ENCODE measurements around the gene SBF1.

SBF1 gene

DNA sequence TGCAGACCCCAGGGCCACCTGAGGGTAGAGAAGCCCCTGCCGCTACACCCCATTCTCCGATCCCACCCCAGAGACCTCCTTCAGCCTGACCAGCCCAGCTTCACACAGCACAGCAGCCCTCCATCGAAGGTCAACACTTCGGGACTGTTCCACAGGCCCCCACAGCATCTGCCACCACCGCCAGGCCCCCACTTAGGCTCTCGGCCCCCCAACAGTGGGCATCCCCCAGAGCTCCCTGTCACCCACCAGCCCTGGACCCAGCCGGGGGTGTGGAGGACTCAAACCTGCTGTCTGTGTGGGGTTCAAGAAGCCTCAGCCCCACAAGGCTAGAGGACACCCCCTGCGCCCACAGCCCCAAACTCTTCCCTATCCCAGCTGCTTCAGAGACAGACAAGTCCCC lies 6.2 kb downstream of the SBF1 start:
- DNase-seq (ENCODE audit: low spot score): no peak

DNA sequence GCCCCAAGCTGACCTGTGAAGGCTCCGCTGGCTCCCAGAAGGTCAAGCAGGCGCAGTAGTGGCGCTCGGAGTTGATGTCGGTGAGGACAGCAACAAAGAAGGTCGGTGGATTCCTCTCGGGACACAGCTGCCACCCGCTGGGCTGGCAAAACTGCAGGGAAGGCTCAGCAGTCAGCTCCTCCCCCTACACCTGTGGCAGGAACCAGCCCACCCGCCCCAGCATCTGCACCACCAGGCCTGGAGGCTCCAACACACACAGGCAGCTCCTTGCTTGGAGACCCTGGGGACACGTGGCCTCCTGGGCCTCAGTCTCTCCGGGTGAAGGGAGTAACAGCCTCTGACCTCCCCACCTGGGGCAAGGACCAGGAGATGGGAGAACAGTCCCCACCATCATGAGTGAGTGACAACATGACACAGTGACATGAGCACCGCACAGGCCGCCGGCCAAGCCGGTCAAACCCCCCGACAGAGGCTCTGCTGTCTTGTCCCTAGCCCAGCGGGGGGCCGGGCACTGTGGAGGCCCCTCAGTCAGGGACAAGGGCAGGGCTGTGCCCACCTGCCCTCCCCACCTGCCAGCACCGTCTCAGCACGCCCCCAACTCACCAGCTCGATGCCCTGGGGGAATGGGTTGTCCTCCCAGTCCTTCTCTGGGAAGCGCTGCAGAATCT lies 6.9 kb downstream of the SBF1 start:
- no peak for DNase-seq (ENCODE audit: low spot score)

DNA sequence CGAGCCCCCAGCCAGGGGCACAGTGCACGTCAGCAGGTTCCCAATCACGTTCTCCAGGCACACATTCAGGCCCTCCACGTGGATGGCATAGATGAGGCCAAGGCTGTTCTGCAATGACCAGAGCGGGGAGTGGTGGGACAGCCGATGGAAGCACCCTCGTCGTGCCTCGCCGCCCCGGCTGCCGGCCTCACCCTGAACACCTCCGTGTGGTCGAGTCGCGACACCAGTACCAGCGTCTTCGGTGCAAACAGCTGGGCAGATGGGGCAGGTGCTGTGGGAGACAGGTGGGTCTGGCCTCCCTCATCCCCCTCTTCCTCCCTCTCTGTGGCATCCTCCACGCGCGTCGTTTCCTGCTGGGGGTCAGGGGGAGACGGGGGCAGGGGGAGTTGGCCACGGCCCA lies 7.5 kb downstream of the SBF1 start:
- no peak for DNase-seq (ENCODE audit: low spot score)

DNA sequence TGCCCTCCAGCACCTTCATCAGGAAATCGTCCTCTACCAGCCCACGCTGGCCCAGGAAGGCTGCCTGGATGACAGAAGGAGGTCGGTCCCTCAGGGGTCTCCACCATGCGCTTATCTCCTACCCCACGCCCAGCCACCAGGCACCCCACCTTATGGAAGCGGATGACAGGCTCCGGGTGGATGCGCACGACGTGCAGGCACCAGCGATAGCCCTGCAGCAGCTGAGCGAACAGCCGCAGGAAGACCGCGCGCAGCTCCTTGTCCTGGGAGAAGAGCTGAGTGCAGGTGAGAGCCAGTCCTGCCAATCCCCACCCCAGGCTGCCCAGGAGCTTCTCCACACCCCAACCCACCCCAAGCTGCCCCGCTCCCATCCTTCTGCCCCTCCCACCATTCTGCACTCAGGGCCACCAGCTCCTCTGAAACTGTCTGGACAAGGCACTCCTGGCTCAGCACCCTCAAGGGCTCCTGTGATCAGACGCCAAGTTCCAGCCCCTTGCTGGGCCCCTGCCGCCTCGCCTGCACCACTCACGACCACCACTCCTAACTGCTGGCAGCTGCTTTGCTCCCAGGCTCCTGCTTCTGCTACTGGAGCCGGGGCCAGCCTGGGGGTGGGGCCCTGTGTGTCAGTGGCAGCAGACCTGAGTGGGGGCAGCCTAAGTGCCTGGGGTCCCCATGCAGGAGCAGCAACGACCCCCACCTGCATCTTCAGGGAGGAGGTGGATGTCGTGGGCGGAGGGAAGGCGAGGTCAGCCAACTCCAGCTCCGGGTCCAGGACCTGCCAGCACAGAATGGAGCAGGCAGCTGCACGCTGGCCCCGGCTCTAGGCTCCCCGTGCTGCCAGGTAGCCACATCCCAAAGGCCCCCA lies 9.5 kb downstream of the SBF1 start:
- DNase-seq (ENCODE audit: low spot score): no peak

DNA sequence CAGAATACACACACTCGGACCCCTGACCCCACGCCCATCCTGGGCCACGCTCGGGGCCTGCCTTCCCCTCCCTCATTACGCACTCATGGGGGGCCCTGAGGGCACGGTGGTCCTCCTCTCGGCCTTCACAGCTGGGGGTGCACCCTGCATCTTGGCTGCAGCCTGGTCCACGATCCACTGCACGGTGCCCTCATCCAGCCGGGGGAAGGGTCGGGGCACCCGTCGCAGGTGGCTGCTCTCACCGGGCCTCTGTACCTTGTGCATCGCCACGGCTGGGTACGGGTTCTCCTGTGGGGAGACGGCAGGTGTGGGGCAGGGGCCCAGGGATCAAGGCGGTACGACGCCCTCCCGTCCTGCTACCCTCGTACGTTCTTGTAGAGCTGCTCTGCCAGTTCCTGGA lies 10.4 kb downstream of the SBF1 start:
- no peak for DNase-seq (ENCODE audit: low spot score)

DNA sequence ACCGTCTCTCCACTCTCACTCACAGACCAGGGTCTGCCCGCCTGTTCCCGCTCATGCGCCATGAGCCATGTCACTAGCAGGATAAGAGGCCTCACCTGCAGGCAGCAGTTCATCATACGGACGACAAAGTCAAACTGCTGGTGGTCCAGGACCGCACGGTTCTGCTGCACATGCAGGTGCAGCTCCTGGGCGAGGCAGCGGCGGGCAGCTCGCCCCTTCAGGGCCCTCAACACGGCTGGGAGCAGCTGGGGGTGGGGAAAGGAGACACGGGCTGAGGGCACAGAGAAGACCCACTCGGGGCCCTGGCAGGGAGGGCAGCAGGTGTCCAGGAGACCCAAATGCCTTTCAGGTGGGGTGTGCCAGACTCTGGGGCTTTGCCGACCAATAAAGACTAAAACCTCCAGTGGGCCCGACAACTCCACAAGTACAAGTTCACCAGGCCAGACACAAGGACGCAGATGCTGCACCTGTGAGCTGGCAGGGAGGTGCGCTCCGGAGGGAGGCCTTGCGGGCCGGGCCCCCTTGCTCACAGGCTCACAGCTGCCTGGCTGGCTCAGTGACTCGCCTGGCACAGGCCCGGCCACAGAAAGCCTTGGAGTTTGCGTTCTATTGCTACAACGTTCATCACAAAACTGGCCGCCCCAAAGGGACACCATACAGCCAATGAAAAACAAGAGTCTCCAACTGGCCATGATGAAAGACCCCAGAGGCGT lies 11.5 kb downstream of the SBF1 start:
- DNase-seq (ENCODE audit: low spot score): no peak

DNA sequence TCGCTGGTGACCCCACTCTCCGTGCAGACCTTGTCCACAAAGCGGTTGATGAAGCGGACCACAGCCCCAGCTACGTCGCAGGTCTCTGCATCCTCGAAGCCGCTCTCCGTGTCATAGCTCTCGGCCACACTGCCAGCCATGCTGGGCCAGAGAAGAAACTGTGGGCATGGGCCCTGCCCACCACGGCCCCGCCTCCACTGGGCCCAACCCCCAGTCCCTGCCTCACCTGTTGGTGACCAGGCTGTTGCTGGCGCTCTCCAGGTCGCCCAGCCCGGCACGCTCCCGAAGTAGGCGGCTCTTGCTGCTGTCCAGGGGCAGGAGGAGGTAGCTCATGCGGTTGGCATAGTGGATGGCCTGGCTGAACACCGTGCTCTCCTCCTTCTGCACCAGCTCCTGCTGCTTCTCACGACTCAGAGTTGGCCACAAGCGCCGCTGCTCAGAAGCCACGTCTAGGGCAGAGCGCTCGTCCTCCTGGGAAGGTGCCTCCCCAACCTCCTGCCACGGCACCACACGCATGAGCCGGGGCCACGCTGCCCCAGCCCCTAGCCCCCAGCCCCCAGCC lies 12.8 kb downstream of the SBF1 start:
- peak; percentile 55 for DNase-seq (ENCODE audit: low spot score)

DNA sequence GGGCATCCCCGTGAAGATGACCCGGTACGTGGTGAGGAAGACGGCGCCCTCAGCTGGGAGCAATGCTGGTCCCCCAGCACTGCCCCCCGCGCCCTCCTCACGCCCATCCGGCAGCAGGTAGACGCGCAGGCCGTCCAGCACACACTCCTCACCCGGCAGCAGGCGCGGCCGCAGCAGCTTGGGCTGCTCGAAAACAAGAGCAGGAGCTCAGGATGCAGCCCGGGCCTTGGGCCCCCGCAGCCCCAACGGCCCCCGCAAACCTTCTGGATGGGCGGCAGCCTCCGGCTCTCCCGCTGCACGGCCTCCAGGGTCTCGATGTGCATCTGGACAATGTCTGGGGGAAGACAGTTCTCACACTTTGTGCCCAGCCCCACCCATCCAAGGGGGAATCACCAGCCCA lies 13.3 kb downstream of the SBF1 start:
- no peak for DNase-seq (ENCODE audit: low spot score)

DNA sequence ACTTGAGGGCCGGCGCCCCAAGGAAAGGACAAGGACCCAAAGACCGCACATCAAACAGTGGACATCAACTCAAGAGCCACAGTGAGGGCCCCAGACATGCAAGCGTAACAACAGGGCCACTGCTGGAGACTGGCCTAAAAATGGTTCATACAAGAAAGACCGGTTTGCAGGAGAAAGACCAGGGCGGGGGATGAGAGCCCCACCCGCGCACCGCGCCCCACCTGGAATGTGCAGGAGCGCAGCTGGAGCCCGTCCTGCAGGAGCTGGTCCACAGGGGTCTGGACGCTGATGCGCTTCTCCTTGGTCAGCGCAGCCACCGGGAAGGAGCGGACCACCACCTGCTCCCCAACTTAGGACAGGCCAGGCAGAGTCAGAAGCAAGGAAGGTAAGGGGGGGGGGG lies 13.9 kb downstream of the SBF1 start:
- no peak for DNase-seq (ENCODE audit: low spot score)

DNA sequence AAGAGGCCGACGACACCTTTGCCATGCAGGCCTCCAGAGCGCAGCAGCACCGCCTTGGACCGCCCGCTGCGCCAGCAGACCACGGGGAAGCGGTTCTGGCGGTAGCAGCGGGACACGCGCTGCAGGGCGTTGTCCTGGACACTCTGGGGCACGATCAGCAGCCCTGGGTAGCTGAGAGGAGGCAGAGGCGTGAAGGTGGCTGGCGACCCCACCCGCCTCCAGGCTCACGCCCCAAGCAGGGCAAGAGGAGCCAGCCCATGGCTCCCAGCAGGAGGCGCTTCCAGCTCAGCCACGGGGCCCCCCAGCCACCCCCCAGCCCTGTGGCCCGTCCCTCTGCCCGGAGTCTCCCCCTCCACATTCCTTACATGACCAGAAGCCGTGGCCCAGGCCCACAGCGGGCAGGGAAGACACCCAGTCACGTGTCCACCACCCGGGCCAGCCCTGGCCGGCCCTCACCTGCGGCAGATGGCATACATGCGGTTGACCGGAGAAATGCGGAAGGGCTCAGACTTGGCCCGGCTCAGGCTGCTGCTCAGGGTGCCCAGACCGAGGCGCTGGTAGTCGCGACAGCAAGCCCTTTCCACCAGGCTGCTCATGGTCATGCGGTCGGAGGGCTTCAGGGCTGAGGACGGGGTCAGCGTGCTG lies 15.2 kb downstream of the SBF1 start:
- DNase-seq (ENCODE audit: low spot score): peak; percentile 91

DNA sequence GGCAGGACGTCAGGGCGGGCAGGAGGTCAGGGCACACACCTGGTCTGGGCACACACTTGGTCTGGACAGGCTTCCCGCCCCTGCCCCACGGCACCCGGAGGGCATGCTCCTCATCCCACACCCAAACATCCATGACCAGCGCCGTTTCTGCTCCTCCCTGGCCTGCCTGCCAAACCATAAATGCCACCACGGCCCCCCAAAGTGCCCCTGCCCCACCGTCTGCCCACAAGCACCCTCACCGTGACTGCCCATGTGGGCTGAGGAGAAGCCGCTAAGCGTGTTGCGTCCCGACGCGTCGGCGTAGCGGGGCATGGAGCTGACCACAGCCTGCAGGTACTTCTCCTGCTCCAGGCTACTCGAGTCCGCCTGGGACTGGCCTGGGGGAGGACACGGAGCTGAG lies 15.8 kb downstream of the SBF1 start:
- no peak for DNase-seq (ENCODE audit: low spot score)

DNA sequence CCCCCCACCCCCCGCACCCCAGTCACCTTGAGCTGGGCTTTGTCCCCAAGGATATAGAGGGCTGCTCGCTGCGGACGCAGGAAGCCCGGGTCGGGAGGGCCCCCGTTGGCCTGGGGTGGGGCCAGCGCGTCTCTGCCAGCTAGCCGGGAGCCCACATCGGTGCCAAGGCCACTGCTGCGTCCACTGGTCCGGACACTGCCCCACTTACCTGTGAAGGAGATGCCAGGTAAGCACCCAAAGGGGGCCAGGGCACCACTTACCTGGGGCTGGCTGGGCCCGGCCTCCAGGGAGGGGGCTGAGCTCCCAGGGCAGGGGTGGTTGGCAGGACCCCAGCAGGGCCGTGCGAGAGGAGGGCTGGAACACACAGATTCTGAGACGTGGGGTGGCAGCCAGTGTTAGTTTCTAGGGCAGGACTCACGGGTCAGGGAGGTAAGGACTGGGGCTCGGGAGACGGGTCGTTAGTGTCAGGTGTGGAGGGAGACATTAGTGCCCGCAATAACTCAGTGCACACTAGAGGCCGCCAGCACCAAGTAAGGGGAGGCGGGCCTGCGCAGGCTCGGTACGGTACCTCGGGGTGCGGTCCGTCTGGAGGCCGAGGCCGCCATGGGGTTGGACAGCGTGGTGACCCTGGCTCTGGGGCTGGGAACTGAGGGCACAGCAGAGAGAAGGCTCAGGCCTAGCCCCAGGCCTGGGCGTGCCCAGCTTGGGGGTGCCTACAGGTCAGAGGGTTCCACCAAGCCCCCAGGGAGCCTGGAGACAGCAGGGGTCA lies 18.2 kb downstream of the SBF1 start:
- DNase-seq (ENCODE audit: low spot score): no peak

DNA sequence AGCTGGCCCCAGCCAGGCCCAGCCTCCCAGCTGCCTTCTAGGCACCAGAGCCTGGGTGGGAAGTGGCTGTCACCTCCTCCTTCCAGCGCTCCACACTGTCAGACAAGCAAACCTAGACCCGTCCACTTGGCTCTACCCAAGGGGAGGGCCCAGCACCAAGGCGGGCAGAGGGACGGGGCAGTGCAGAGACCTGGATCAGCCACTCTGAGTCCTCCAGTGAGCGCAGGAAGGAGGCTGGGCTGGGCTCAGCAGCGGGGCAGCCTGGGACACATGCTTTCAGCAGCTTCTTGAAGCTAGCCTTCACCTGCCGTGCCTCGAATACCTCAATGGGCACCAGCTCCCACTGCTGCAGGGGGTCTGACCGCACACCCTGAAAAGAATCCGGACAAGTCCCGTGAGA lies 18.8 kb downstream of the SBF1 start:
- no peak for DNase-seq (ENCODE audit: low spot score)

DNA sequence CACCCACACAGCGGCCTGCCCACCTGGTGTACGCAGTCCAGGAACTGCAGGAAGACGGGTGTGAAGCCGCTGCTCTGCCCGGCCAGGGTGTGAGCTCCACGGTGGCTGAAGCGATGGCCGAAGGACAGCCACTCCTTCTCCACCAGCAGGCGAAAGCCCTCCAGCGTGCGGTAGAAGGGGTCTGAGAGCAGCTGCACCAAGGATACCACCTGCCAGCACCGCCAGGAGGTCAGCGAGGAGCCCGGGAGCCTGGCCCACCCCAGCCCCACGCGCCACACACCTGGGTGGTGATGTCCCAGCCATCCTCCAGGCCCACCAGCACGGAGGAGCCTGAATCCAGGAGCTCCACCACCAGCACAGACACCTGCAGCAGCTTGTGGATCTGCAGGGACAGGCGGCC lies 19.6 kb downstream of the SBF1 start:
- no peak for DNase-seq (ENCODE audit: low spot score)

DNA sequence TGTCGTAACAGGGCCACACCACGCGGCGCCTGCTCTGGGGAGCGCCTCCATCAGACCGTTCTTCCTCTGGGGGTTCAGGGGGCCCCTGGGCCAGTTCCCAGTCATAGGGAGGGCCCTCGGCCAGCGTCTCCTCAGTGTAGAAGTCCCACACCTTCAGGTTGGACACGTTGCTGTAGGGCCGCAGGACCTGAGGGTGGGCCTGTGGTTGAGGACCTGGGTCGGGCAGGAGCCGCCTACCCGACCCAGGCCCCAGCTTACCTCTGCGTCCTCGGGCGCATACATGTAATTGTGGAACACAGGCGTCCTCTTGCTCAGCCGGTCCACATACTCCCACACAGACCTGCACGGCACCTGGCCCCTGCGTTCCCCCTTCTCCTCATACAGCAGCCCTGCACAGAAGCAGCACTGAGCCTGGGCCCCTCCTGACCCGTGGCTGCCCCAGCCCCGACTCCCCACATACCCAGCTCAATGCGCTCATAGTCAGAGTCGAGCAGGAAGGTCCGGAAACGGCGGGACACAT lies 20.2 kb downstream of the SBF1 start:
- no peak for DNase-seq (ENCODE audit: low spot score)

DNA sequence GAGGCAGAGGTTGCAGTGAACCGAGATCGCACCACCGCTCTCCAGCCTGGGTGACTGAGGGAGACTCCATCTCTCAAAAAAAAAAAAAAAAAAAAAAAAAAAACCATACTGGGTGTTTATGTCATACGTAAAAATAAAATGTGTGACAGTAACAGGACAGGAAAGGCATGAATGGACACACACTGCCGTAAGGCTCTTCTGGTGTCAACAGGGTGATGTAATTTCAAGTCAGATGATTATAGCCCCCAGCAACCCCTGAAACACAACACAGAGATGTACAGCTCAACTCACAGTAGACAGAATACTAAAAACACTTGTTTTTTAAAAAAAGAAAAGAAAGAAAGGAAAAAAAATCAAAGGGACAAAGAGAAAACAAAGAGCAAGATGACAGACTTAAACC lies 22.2 kb downstream of the SBF1 start:
- DNase-seq (ENCODE audit: low spot score): no peak

DNA sequence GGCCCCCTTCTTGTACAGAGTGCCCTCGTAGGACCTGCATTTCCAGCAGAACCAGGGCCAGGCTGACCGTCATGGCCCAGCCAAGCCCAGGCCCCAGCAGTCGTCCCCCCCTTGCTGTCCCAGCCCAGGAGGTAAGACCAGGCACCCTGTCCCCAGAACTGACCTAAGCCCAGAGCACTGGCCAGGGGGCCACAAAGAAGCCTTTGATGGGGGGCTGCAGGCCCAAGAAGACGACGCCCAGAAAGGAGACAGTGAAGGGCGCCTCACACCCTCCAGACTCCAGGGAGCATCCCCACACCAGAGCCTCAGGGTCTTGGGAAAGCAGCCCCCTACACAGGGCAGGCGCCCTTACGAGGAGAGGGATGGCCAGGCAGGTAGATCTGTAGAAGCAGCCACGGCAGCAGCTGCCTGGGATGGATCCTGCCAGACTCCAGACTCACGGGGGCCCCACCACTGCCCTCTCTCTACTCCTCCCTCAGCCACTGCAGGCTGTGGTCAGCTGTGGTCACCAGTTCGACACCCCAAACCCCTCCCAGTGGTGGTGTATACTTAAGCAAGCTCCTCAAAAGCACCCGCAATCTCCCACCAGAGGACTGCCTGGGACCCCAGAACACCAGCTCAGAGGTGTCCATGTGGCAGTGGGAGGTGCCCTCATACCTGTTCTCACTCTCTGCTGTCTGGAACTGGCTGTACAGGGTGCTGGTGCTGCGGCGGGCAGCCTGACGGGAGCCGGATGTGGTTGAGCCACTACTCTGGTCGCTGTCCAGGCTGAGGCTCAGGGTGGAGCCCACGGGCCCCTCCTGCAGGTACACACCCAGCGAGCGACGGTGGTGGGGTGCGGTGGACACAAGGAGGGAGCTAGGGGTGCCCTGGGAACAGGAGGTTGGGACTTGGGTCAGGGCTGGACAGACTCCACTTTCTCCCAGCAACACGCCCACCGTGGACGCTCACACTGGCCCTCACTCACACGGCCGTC lies 27.0 kb downstream of the SBF1 start:
- DNase-seq (ENCODE audit: low spot score): no peak

DNA sequence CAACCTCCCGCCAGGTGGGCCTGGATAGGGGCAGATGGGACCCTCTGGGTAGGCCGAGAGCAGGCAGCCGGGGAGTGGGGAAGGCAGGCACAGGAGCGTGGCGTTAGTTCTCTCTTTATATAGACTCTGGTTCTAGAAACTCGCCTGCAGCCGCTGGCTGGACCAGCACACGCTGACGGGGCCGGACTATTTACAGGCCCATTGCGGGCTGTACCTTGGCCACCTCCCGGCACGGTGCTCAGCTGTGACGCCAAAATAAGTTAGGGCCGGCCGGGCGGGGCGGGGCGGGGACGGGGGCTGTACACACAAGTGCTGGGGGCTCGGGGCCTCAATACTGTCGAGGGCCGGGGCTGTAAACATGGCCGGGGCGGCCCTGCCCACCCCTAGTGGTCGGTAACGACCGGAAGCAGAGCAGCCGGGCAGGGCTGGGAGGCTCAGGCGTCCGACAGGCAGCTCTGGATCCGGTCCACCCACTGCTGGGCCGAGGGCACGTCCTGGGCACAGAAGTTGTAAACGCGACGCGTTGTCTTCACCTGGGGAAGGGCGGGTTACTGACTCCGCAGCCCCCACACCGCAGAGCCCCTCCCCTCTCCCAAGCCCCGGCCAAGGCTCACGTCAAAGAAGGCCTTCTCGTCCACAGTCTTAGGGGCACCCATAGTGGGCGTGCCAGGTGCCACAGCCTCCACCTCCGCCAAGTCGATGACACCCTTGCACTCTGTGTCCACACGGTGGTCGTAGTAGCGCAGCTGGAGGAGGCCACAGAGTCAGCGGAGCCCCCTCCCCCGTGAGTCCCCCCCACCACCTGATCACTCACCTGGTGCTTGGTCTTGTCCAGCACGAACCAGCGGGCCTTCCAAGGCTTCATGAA lies 27.9 kb downstream of the SBF1 start:
- DNase-seq (ENCODE audit: low spot score): no peak
